Activated CD8-positive, alpha-beta T cell treated with anti-CD3 and anti-CD28 coated beads for 36 hours (primary cell): ENCODE measurements around the gene EIF1. TPM values are rescaled to one million over a fixed set of nuclear protein-coding genes. Genes with fewer than 3 reads are reported as not detected.

ENCODE experiments used
- ATAC-seq: fragments of 200-7000 bp; cut with Tn5 transposase; one replicate; pipeline ENCODE4 v1.10.0; 2021; ENCODE audit warnings: mild to moderate bottlenecking, moderate library complexity
- CTCF ChIA-PET: fragments of 350-600 bp; sonication (Branson Sonifier 250); formaldehyde crosslinking; loops from one replicate; lab custom pipeline; 2021; ENCODE audit warnings: antibody characterized with exemption; lab: Charles Lee
- POLR2A ChIA-PET: fragments of 350-600 bp; sonication (Branson Sonifier 250); formaldehyde crosslinking; loops from one replicate; lab custom pipeline; 2021; ENCODE audit warnings: antibody characterized with exemption; lab: Charles Lee
- DNase-seq: peaks from one replicate; pipeline ENCODE4 v3.0.0-alpha.2; 2020
- H3K27ac Mint-ChIP-seq: one replicate; pipeline ENCODE4 v1.8.0; 2021; ENCODE audit warnings: mild to moderate bottlenecking, mixed read lengths
- H3K27me3 Mint-ChIP-seq: one replicate; pipeline ENCODE4 v1.8.0; 2021; ENCODE audit warnings: mixed read lengths
- H3K36me3 Mint-ChIP-seq: one replicate; pipeline ENCODE4 v1.8.0; 2021; ENCODE audit warnings: low read depth, mixed read lengths
- H3K4me1 Mint-ChIP-seq: one replicate; pipeline ENCODE4 v1.8.0; 2021; ENCODE audit warnings: low read depth, mixed read lengths
- H3K4me3 Mint-ChIP-seq: one replicate; pipeline ENCODE4 v1.8.0; 2021; ENCODE audit warnings: mild to moderate bottlenecking, moderate library complexity, mixed read lengths
- H3K9me3 Mint-ChIP-seq: one replicate; pipeline ENCODE4 v1.8.0; 2021; ENCODE audit warnings: mixed read lengths
- CTCF ChIP-seq: fragments of 200-600 bp; IDR thresholded peaks from one replicate; pipeline ENCODE4 v1.8.0; 2022; ENCODE audit warnings: antibody characterized with exemption, mild to moderate bottlenecking
- intact Hi-C: fragments of 100-400 bp; cut with micrococcal nuclease; formaldehyde crosslinking; loops from one replicate; pipeline ENCODE4 v1.10.0; 2022
- total RNA-seq, 2 experiments: library from RNA; stranded (reverse); gene quantifications; one replicate each; pipeline ENCODE4 v1.2.3, GENCODE V29; 2021

The EIF1 gene
- total RNA-seq, 2 experiments from 2014 or later = 924 to 930 TPM

- no peaks in the 10 kb centered on the region for H3K36me3 Mint-ChIP-seq
- TF ChIP-seq CTCF = no peak
- peaks cover 1% of the 10 kb centered on the region for H3K27me3 Mint-ChIP-seq
- no peak overlapping the region for H3K27ac Mint-ChIP-seq
- ChIA-PET POLR2A (interaction anchor here (0.7 kb wide), 1 partner anchor 9 kb away, joined by 3 read pairs; no protein-coding TSS in a partner anchor), CTCF (interaction anchor here (1.2 to 10.9 kb wide), 3 partner anchors 11 to 109 kb away, joined by 3 to 435 read pairs (median 190); no protein-coding TSS in a partner anchor)
- intact Hi-C loops = no loop called here
- ATAC-seq = no peak
- DNase-seq = no peak
- no peak overlapping the region for H3K4me3 Mint-ChIP-seq
- no peaks in the 10 kb centered on the region for H3K4me1 Mint-ChIP-seq
- H3K9me3 Mint-ChIP-seq = no peaks in the 10 kb centered on the region
These were observed 29.1 kb upstream of the EIF1 start for GRCh38 chr17:41659427-41660212.

GRCh38 chr17:41660221-41660711 lies 28.4 kb upstream of the EIF1 start:
- no peak for TF ChIP-seq CTCF
- ChIA-PET CTCF (interaction anchor here (1.2 to 10.9 kb wide), 4 partner anchors 10 to 110 kb away, joined by 3 to 435 read pairs (median 154); partner anchors contain the start of gene EIF1), POLR2A (interaction anchor here (0.7 kb wide), 1 partner anchor 9 kb away, joined by 3 read pairs; no protein-coding TSS in a partner anchor)
- ATAC-seq (no peak), DNase-seq (no peak)
- intact Hi-C loops = no loop called here
- Mint-ChIP-seq H3K9me3 (no peaks in the 10 kb centered on the region), H3K36me3 (no peaks in the 10 kb centered on the region), H3K4me1 (no peaks in the 10 kb centered on the region), H3K27me3 (peaks cover 1% of the 10 kb centered on the region), H3K27ac (no peak overlapping the region), H3K4me3 (no peak overlapping the region)

GRCh38 chr17:41663451-41664171 lies 25.1 kb upstream of the EIF1 start:
- ChIA-PET POLR2A (interaction anchor here (0.7 to 8.3 kb wide), 4 partner anchors 27 to 113 kb away, joined by 3 to 104 read pairs (median 3); partner anchors contain the start of gene EIF1), CTCF (interaction anchor here (0.7 to 10.9 kb wide), 38 partner anchors 10 to 980 kb away, joined by 3 to 435 read pairs (median 5); partner anchors contain the start of genes EIF1 and KRT31)
- intact Hi-C loops = no loop called here
- Mint-ChIP-seq H3K9me3 (no peaks in the 10 kb centered on the region), H3K36me3 (no peaks in the 10 kb centered on the region), H3K27me3 (peaks cover 1% of the 10 kb centered on the region), H3K4me1 (peaks cover 23% of the 10 kb centered on the region), H3K27ac (no peak overlapping the region), H3K4me3 (no peak overlapping the region)
- ATAC-seq (no peak), DNase-seq (no peak)
- no peak for TF ChIP-seq CTCF

GRCh38 chr17:41664172-41664457 lies 24.6 kb upstream of the EIF1 start:
- ChIA-PET CTCF (interaction anchor here (1.3 to 10.9 kb wide), 14 partner anchors 14 to 845 kb away, joined by 4 to 435 read pairs (median 14); partner anchors contain the start of gene EIF1), POLR2A (interaction anchor here (1.0 to 8.3 kb wide), 2 partner anchors 26 to 31 kb away, joined by 3 to 104 read pairs; partner anchors contain the start of gene EIF1)
- H3K4me3 Mint-ChIP-seq = no peak overlapping the region
- H3K27me3 Mint-ChIP-seq = peaks cover 1% of the 10 kb centered on the region
- H3K4me1 Mint-ChIP-seq = peaks cover 26% of the 10 kb centered on the region
- DNase-seq (no peak), ATAC-seq (no peak)
- H3K27ac Mint-ChIP-seq = no peak overlapping the region
- intact Hi-C loops = no loop called here
- no peak for TF ChIP-seq CTCF
- H3K9me3 Mint-ChIP-seq = no peaks in the 10 kb centered on the region
- no peaks in the 10 kb centered on the region for H3K36me3 Mint-ChIP-seq
